ENCODE measurements around the gene CELF2.

Gene CELF2

GRCh38 chr10:11007476-11008020 lies 10.1 kb upstream of the CELF2 start:
- peaks cover 10% of the 10 kb centered on the region for H3K4me1 ChIP-seq (ENCODE audit: control insufficient read depth, insufficient read depth, low read length)
- no peak overlapping the region for H3K4me3 ChIP-seq (ENCODE audit: low read length)
- H3K9ac ChIP-seq (ENCODE audit: low read length) = no peak overlapping the region
- no peaks in the 10 kb centered on the region for H3K27me3 ChIP-seq (ENCODE audit: control insufficient read depth, insufficient read depth, low read length)
- H3K36me3 ChIP-seq (ENCODE audit: control insufficient read depth, insufficient read depth, low read length) = no peaks in the 10 kb centered on the region
- H3K27ac ChIP-seq (ENCODE audit: low read depth, low read length) = no peak overlapping the region

DNA sequence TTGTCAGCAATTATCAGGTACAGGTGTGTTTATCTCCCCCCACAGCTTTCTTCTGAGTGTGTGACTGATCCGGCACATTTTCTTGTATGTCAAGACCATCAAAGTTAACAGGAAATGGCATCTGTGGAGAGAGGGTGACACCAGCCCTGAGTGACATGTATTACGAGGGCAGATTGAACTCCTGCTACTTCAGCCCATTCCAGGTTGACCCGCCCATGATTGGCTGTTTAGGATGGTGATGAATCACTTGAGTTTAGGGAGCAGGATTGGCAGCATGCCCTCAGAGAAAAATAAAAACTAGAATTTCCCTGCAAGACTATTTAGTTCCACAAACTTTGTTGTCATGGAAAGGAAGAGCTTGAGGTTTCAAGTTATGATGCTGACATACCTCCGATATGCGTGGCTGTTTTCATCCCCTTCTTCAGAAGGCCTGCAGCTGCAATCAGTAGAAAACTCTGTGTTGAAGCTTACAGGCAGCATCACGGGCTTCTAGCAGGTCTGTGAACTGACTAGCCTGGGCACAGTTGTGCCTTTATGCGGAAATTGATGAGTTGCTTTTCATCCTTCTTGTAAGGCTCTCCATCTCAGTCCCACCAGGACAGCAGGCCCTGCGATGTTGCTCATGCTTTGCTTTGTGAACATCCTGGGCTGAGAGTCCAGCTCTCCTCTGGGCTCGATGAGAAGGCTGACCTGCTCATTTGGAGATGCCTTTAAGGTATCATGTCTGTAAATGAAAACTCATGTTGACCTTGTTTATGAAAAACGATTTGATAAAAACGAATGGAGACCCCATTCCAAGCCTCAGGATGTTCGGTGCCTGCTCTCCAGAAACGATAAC lies 8.0 kb upstream of the CELF2 start:
- H3K4me3 ChIP-seq (ENCODE audit: low read length) = no peak overlapping the region
- H3K4me1 ChIP-seq (ENCODE audit: control insufficient read depth, insufficient read depth, low read length) = peaks cover 5% of the 10 kb centered on the region
- no peak overlapping the region for H3K9ac ChIP-seq (ENCODE audit: low read length)
- peak overlapping the region; percentile 9 for H3K27ac ChIP-seq (ENCODE audit: low read depth, low read length)
- no peaks in the 10 kb centered on the region for H3K36me3 ChIP-seq (ENCODE audit: control insufficient read depth, insufficient read depth, low read length)
- H3K27me3 ChIP-seq (ENCODE audit: control insufficient read depth, insufficient read depth, low read length) = no peaks in the 10 kb centered on the region

GRCh38 chr10:11010582-11010981 lies 7.1 kb upstream of the CELF2 start:
- Histone ChIP-seq H3K27ac (ENCODE audit: low read depth, low read length) (peak overlapping the region; percentile 9), H3K27me3 (ENCODE audit: control insufficient read depth, insufficient read depth, low read length) (no peaks in the 10 kb centered on the region), H3K36me3 (ENCODE audit: control insufficient read depth, insufficient read depth, low read length) (no peaks in the 10 kb centered on the region), H3K4me1 (ENCODE audit: control insufficient read depth, insufficient read depth, low read length) (peaks cover 5% of the 10 kb centered on the region), H3K9ac (ENCODE audit: low read length) (no peak overlapping the region), H3K4me3 (ENCODE audit: low read length) (no peak overlapping the region)

DNA sequence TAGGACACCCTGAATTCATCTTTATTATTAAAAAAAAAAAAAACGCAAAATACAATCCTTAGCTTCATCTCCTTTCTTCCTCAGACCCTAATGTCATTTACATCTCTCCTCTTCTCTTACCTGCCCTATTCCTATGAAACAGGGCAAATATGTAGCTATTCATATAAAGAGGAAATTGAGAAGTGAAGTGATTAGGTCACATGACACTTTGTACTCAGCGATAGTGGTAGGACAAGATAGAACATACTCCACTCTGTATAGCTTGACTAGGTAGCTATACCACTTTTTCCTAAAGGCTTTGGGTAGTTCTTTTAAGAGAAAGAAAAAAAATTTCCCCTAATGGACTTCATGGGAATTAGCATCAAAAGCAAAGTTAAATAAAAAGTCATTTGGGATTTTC lies 6.2 kb upstream of the CELF2 start:
- Histone ChIP-seq H3K4me1 (ENCODE audit: control insufficient read depth, insufficient read depth, low read length) (peaks cover 5% of the 10 kb centered on the region), H3K27me3 (ENCODE audit: control insufficient read depth, insufficient read depth, low read length) (no peaks in the 10 kb centered on the region), H3K4me3 (ENCODE audit: low read length) (no peak overlapping the region), H3K36me3 (ENCODE audit: control insufficient read depth, insufficient read depth, low read length) (no peaks in the 10 kb centered on the region), H3K9ac (ENCODE audit: low read length) (no peak overlapping the region), H3K27ac (ENCODE audit: low read depth, low read length) (no peak overlapping the region)

DNA sequence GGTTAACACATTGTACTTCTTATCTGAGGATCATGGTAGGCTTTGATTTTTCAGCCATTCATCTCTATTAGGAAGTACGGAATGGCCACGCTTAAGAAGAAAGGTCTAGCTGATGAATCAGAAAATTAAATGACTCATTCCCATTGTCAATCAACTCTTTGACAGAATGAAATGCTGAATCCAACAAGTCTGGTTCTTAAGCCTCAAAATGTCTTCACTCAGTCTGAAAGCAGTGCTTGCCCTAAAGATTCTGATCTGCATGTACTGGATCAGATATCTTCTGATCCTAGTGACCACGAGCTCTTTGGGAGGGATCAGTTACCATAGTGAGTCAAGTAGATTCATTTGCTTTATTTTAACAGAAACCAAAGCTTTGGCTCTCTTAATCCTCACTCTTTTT lies 5.7 kb upstream of the CELF2 start:
- H3K4me3 ChIP-seq (ENCODE audit: low read length) = no peak overlapping the region
- H3K27me3 ChIP-seq (ENCODE audit: control insufficient read depth, insufficient read depth, low read length) = no peaks in the 10 kb centered on the region
- no peak overlapping the region for H3K27ac ChIP-seq (ENCODE audit: low read depth, low read length)
- no peak overlapping the region for H3K9ac ChIP-seq (ENCODE audit: low read length)
- H3K4me1 ChIP-seq (ENCODE audit: control insufficient read depth, insufficient read depth, low read length) = peaks cover 5% of the 10 kb centered on the region
- H3K36me3 ChIP-seq (ENCODE audit: control insufficient read depth, insufficient read depth, low read length) = no peaks in the 10 kb centered on the region

GRCh38 chr10:11012421-11013295 lies 5.0 kb upstream of the CELF2 start:
- Histone ChIP-seq H3K4me3 (ENCODE audit: low read length) (no peak overlapping the region), H3K27ac (ENCODE audit: low read depth, low read length) (peak overlapping the region; percentile 49)

GRCh38 chr10:11013836-11014235 lies 3.8 kb upstream of the CELF2 start:
- no peaks in the 10 kb centered on the region for H3K27me3 ChIP-seq (ENCODE audit: control insufficient read depth, insufficient read depth, low read length)
- H3K4me1 ChIP-seq (ENCODE audit: control insufficient read depth, insufficient read depth, low read length) = peaks cover 5% of the 10 kb centered on the region
- no peak overlapping the region for H3K4me3 ChIP-seq (ENCODE audit: low read length)
- H3K27ac ChIP-seq (ENCODE audit: low read depth, low read length) = no peak overlapping the region
- H3K9ac ChIP-seq (ENCODE audit: low read length) = no peak overlapping the region
- H3K36me3 ChIP-seq (ENCODE audit: control insufficient read depth, insufficient read depth, low read length) = no peaks in the 10 kb centered on the region

More at GRCh38 chr10:11012421-11013295, 5.0 kb upstream of the CELF2 start:
- Histone ChIP-seq H3K9ac (ENCODE audit: low read length) (no peak overlapping the region), H3K4me1 (ENCODE audit: control insufficient read depth, insufficient read depth, low read length) (peaks cover 5% of the 10 kb centered on the region), H3K27me3 (ENCODE audit: control insufficient read depth, insufficient read depth, low read length) (no peaks in the 10 kb centered on the region), H3K36me3 (ENCODE audit: control insufficient read depth, insufficient read depth, low read length) (no peaks in the 10 kb centered on the region)

DNA sequence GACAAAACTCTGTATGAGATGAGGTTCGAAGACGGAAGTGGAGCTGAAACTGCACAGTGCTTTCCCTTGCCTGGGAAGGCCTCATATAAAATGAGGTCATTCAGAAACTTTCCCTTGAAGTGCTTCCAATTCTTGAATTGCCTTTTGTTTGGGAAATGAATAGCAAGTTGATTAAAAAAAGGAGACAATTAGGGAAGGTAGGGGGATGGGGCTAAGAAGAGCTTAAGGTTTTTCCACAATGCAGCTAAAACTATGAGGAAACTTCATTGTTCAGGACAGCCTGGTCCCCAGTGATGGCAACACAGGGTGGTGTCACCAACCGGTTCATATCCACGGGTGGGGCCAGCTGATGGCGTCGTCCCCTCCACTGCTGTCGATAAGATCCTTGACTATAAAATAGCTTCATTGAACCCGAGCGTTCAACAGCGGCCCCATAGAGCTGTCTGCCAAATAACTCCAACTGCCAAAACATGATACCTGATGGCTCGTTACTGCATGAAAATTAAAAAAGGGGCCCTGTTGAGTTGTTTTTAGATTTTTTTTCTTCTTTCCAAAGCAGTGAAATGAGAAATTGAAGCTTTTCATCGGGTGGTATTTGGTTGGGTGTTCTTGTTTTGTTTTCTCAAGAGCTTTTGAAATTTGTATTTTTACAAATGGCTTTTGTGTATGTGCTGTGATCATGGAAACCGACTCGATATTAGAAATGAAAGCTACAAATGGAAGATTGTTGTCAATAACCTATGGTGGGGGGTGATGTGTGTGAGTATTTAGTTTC lies 2.8 kb upstream of the CELF2 start:
- H3K9ac ChIP-seq (ENCODE audit: low read length) = no peak overlapping the region

GRCh38 chr10:11015446-11015934 lies 2.2 kb upstream of the CELF2 start:
- Histone ChIP-seq H3K4me3 (ENCODE audit: low read length) (no peak overlapping the region), H3K27ac (ENCODE audit: low read depth, low read length) (no peak overlapping the region), H3K9ac (ENCODE audit: low read length) (no peak overlapping the region), H3K4me1 (ENCODE audit: control insufficient read depth, insufficient read depth, low read length) (peaks cover 9% of the 10 kb centered on the region), H3K27me3 (ENCODE audit: control insufficient read depth, insufficient read depth, low read length) (no peaks in the 10 kb centered on the region), H3K36me3 (ENCODE audit: control insufficient read depth, insufficient read depth, low read length) (no peaks in the 10 kb centered on the region)

More for the DNA sequence above, 2.8 kb upstream of the CELF2 start:
- Histone ChIP-seq H3K4me1 (ENCODE audit: control insufficient read depth, insufficient read depth, low read length) (peaks cover 7% of the 10 kb centered on the region), H3K36me3 (ENCODE audit: control insufficient read depth, insufficient read depth, low read length) (no peaks in the 10 kb centered on the region), H3K4me3 (ENCODE audit: low read length) (no peak overlapping the region), H3K27me3 (ENCODE audit: control insufficient read depth, insufficient read depth, low read length) (no peaks in the 10 kb centered on the region), H3K27ac (ENCODE audit: low read depth, low read length) (peak overlapping the region; percentile 64)

GRCh38 chr10:11017000-11017569 lies 587 bp upstream of the CELF2 start:
- Histone ChIP-seq H3K4me3 (ENCODE audit: low read length) (peak overlapping the region; percentile 68), H3K27ac (ENCODE audit: low read depth, low read length) (peak overlapping the region; percentile 72), H3K4me1 (ENCODE audit: control insufficient read depth, insufficient read depth, low read length) (peaks cover 6% of the 10 kb centered on the region)

GRCh38 chr10:11018432-11018841 lies 765 bp downstream of the CELF2 start:
- H3K4me1 ChIP-seq (ENCODE audit: control insufficient read depth, insufficient read depth, low read length) = peaks cover 6% of the 10 kb centered on the region
- H3K27me3 ChIP-seq (ENCODE audit: control insufficient read depth, insufficient read depth, low read length) = no peaks in the 10 kb centered on the region
- H3K27ac ChIP-seq (ENCODE audit: low read depth, low read length) = peak overlapping the region; percentile 76
- no peaks in the 10 kb centered on the region for H3K36me3 ChIP-seq (ENCODE audit: control insufficient read depth, insufficient read depth, low read length)
- H3K9ac ChIP-seq (ENCODE audit: low read length) = no peak overlapping the region
- peak overlapping the region; percentile 68 for H3K4me3 ChIP-seq (ENCODE audit: low read length)

More at GRCh38 chr10:11017000-11017569, 587 bp upstream of the CELF2 start:
- no peaks in the 10 kb centered on the region for H3K27me3 ChIP-seq (ENCODE audit: control insufficient read depth, insufficient read depth, low read length)
- H3K36me3 ChIP-seq (ENCODE audit: control insufficient read depth, insufficient read depth, low read length) = no peaks in the 10 kb centered on the region
- H3K9ac ChIP-seq (ENCODE audit: low read length) = no peak overlapping the region

Data from rectal smooth muscle tissue (tissue), 1 donor.